GM19324 (cell line): ENCODE measurements around the gene MCOLN2.
"Not testable (repeated sequence)": the region's sequence is repeated elsewhere in the genome, so short reads cannot be mapped to it uniquely, and the experiment has no call there.

Source experiments
- ATAC-seq: cut with Tn5 transposase; IDR thresholded peaks from one replicate; pipeline ENCODE4 v1.9.1; 2021; ENCODE audit warnings: mild to moderate bottlenecking, moderate library complexity; ENCODE audit not compliant: unreplicated experiment, low FRiP score

MCOLN2 gene

DNA sequence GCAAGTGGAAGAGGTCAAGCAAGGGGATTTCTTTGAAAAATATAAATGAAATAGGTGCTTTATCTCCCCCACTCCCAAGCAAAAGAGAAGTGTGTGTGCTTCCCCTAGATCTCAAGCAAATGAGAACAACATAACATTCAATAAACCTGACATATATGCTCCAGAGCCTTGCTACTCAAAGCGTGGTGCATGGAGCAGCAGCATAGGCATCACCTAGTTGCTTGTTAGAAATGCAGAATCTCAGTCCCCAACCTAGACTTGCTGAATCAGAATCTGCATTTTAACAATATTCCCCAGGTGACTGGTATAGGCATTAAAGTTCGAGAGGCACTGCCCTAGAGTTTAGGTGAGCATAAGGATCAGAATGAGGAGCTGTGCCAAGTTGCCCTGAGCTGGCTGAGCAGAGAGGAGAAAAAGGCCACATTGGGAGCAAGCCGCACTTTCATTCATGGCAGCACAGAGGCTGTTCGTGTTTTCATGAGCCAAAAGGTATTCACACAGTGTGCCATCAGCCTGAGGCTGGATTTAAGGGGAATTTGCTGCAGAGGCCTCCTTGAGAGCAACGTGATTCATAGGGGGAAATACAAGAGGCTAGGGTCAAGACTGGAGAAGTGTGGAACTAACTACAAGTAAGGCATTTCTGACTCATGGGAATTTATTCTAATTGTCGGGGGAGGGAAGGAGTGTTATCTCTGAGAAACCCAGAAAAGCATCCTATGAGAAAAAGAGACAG, 89.7 kb downstream of the MCOLN2 start:
- ATAC-seq, result no peak

DNA sequence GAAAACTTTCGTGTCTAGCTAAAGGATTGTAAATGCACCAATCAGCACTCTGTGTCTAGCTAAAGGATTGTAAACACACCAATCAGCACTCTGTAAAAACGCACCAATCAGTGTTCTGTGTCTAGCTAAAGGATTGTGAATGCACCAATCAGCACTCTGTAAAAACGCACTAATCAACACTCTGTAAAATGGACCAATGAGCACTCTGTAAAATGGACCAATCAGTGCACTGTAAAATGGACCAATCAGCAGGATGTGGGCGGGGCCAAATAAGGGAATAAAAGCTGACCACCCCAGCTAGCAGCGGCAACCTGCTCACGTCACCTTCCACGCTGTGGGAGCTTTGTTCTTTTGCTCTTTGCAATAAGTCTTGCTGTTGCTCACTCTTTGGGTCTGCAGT, 94.2 kb downstream of the MCOLN2 start:
- not testable (repeated sequence) for ATAC-seq

DNA sequence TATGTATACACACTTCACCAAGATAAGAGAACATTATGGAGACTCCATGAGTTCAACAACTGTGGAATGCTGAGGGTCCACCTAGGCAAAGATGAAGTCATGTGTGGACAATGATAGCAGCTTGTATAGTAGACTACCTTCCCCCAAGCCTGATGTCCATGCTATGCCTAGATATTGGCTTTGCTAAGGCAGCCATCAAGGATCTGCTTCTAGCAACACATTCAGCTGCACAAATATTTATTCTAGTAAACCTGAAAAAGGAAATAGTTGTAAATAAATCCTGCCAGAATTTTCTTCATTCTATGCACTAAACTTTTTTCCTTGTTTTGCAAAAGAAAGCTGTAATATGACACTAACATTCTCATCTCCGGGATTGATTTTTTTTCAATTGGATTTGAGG, 96.9 kb downstream of the MCOLN2 start:
- ATAC-seq, result no peak

DNA sequence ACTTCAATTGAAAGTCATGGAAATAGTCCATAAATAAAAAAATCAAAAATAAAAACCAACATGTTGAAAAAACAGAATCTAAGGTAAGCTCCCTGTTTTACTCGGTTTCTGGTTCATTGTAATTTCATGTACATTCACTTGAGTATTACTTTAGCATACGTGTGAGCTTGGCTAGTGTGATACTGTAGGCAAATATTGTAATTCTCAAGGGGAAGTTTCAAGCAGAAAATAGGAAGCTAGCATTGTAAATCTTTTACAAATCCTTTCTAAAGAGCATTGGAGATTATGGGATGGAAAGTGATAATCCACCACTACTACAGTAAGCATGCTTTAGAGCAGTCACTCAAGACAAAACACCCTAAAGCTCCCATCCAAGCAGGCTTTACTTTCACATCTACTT, 100.6 kb downstream of the MCOLN2 start:
- no peak for ATAC-seq

DNA sequence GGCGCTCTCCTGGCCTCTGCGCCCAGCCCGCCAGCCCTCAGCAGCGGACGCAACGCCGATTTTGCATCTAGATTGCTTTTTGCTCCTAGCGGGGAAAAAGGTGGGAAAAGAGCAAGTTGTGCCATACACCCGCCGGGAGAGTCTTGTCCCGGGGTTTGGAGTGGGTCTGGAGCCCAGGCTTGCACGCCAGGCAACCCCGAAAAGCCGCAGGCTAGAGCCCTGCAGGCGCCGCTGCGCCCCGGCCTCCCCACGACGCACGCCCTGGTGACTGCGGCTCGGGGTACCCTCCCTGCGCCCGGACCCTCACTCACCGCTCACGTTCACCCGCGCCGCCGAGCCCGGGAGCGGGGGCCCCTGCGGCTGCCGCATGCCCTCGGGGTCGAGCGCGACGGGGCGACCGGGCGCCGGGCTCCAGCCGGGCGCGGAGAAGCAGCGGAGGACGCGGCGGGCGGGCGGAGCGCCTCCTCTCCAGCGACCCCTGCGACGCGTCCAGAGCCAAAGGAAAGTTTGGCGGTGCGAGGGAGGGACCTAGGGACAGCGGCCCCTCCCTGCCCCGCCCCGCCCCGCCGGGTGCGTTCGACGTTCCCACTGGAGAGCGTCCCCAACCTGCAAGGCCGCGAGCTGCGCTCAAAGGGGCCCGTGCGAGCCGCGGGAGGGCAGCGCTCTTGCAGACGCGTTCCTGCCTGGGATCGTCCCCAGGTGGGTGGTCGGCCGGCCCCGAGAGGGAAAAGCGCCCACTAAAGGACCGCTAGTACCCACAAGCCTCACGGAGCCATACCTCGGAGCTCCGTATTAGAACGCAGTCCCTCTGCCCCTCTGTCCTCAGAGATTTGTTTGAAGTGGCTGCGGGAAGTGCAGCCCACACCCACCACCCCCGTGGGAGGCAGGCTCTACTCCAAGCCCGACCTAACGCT, 104.0 kb downstream of the MCOLN2 start, which contains the start of gene LPAR3:
Gene LPAR3, minus strand, starts transcription at position 502 of the 914 bp plus-strand sequence. CDS start 27,086 bp downstream, outside the sequence.
- ATAC-seq, result no peak

DNA sequence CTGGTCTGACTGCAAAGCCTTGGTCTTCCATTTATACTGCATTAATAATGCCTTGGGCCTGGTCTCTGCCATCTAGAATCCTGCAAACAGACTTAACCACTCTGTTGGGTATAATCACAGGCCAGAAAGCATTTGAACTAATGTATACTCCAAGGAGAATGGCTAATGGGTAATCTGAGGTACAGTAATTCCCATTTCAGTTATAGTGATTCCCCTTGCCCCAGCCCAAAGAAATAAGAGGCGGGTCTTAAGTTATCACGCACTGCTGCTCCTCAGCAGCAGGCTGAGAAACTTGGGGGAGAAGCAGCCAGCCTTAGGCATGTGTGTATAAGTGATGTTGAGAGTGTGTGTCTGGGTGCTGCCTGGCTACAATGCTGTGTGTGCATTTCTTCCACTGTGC, 106.3 kb downstream of the MCOLN2 start:
- no peak for ATAC-seq

DNA sequence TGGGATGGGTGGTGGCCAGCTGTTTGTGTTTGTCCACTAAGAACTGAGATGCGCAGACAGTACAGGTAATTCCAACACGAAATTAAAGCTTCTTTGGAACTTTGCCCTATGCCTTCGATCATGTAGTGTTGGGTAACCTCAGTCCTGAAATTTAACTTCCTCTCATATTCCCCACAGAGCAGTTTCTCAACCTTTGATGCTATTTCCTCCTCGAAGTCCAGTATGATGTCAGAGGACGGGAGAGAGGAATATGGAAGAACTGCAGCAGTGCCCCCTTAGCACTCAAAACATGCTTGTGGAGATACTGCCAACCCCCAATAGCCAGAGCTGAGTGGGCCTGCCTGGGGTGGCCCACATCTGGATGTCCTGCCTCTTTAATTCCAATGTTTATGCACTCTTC, 107.5 kb downstream of the MCOLN2 start:
- no peak for ATAC-seq

DNA sequence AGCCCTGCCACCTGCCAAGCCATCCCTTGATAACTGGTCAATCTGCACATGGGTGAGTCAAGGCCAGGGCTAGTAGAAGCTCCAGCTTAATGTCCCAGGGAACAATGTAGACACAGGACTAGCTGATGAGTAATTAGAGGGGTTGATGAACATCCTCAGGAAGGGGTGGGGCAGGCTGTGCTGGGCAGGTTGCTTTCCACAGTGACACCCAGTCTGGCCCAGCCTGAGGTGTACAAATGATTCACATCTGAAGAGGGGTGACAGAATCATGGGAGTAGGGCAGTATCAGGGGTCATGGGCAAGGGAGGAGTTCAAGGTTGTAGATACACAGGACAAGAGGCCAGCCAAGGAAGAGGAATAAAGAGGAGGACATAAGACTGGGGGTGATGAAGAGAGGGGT, 108.2 kb downstream of the MCOLN2 start:
- ATAC-seq, result no peak

DNA sequence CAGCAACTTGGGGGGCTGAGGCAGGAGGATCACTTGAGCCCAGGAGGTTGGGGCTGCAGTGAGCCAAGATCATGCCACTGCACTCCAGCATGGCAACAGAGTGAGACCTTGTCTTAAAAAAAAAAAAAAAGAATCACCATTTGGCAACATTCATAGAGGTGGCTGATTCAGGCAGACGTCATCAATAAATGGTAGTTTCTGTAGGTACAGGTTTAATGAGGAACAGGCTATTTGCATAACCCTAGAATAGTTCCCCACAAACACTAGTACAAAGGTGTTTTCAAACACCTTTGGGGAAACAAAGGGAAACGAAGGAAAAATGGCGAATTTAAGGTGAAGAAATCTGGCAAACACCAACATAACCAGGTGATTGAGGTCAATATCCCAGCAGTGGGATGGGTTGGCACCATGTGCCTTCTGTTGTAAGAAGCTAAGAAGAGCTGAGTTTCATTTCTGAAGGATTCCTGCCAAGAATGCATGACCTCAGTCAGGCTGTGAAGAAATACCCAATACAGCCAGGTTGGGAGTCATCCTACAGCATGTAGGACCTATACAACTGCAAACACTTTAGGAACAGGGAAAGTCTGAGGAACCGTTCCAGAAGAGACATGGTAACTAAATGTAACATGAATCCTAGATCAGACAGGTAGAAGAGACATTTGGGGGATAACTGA, 109.5 kb downstream of the MCOLN2 start:
- ATAC-seq, result no peak

DNA sequence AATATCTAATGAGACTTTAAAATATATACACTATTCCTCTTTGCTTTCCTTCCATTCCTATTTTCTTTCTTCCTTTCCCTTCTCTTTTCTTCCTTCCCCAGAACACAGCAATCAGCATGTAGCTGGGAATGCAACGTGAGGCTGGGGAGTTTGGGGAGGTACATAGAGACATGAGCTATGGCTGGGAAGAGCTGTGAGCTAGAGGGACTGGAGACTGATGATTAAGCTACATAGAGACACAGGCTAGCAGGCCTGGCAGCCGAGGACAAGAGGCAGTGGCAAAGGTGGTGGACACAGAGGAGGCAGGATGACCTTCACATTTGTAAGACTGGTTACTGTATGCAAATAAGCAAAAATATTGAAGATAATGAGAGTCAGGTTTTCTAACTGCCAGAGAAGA, 111.4 kb downstream of the MCOLN2 start:
- no peak for ATAC-seq

DNA sequence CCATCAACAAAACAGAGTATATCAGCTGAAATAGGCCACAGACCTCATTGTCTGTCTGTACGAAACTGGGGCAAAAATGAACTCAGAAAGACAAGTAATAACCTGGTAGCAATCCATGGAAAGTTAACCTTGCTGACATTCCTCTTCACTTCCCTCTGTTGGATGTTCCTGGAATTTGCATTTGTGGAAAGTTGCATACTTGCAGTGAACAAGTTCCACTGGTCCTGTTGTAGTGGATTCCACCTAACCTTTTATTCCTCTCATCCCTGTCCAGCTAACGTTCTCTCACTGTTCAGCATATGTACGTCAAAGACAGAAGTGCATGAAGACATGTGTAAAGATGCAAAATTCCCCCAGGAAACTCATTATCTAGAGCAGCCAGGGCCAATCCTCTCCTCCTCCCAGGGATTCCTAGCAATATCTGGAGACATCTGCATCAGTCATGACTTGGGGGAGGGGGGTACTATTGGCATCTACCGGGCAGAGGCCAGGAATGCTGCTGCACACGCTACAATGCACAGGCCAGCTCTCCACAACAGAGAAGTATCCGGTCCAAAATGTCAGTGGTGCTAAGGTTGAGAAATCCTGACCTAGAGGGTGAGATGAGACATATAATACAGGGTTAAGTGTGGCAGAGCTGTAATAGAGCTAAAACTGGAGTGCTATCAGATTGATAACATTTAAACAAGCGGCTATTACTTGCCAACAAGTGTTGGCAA, 112.1 kb downstream of the MCOLN2 start:
- ATAC-seq, result no peak

DNA sequence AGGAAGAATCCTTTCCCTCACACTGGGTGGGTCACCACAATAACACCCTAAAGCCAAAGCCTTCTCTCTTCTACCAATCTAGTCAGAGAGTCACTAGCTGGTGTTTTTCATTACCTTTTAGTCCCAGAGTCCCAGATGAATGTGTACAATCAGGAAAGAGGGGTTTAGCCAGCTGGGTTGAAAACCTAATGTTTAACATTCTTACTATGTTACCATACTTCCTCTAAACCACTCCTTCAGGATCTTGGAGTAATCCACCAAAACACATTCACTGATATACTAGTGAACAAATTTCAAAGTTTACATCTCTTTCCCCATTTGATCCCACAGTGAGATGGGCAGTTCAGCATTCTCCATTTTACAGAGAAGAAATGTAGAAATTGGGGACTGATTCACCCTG, 113.6 kb downstream of the MCOLN2 start:
- ATAC-seq, result no peak

DNA sequence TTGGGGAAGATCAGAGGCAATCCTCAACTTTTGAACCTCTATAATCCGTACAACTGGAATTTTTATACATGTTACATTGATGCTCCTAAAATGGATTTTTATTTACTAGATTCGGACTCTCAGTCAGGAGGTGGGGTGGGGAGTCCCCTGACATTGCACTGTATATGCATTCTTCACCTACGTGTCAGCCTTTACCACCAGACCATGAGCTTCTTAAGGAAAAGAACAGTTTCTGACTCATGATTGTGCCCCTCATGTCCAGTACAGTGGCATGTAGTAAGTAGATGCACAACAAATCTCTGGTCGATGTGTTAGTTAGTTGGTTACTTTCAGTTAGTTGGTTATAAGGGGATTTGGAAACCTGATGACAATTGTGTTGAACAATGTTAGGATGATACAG, 119.3 kb downstream of the MCOLN2 start:
- no peak for ATAC-seq

DNA sequence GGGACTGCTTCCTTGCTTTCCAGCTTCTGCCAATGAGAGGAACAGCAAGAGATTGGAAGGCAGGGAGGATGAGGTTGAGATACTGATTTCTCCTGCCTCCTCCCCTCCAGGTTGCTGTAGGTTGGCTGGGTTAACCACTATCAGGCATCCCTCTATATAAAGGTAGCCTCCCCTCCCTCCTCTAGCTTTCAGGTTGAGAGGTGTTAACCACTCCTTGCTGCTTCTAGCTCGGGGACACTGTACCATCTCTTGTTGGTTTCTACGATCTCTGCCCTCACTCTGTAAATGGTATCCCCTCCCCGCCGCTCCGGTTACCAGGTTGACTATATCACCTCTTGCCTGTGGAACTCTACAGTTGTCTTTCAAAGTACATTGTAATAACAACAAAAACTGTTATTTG, 120.6 kb downstream of the MCOLN2 start:
- ATAC-seq, result no peak
